Gastrocnemius medialis (tissue), 4 donors: ENCODE measurements around the gene SYPL1. TPM values are rescaled to one million over a fixed set of nuclear protein-coding genes. Genes with fewer than 3 reads are reported as not detected.
A peak's percentile ranks its signal among the peaks of the same experiment; 100 is the strongest.

ENCODE experiments used
- ATAC-seq, 2 donors: fragments of 150-250 bp; one replicate each; pipeline ENCODE4 v1.9.1; 2016
- DNase-seq, 2 donors: peaks; one replicate each; pipeline ENCODE4 v3.0.0-alpha.2; 2019
- H3K27ac ChIP-seq, 4 donors: fragments of 200-600 bp; sonication (generic); 1 replicate in 1 of 4; 2 replicates in 3 of 4; pipeline ENCODE4 v1.5.1; 2016 to 2018; ENCODE audit warnings: mild to moderate bottlenecking in 2 of 4, moderate library complexity in 1 of 4
- H3K27me3 ChIP-seq, 3 donors: fragments of 200-600 bp; sonication (generic) in 2 of 3; 1 replicate in 1 of 3; 2 replicates in 2 of 3; pipeline versions ENCODE4 v1.5.1 to v1.6.0; 2016 to 2019; ENCODE audit warnings: mild to moderate bottlenecking in 1 of 3, moderate library complexity in 1 of 3
- H3K36me3 ChIP-seq, 2 donors: fragments of 200-600 bp; sonication (generic) in 1 of 2; one replicate each; pipeline ENCODE4 v1.5.1; 2017 to 2018
- H3K4me1 ChIP-seq, 2 donors: fragments of 200-600 bp; sonication (generic) in 1 of 2; one replicate each; pipeline ENCODE4 v1.5.1; 2016 to 2017; ENCODE audit warnings: mild to moderate bottlenecking in 2 of 2
- H3K4me3 ChIP-seq, 4 donors: fragments of 200-600 bp; sonication (generic) in 3 of 4; 1 replicate in 1 of 4; 2 replicates in 3 of 4; pipeline ENCODE4 v1.5.1; 2016 to 2019; ENCODE audit warnings: mild to moderate bottlenecking in 2 of 4
- H3K9me3 ChIP-seq, 3 donors: fragments of 200-600 bp; sonication (generic) in 2 of 3; 1 replicate in 1 of 3; 2 replicates in 2 of 3; pipeline ENCODE4 v1.5.1; 2016 to 2019
- POLR2A ChIP-seq, 2 donors: fragments of 450-650 bp; IDR thresholded peaks; one replicate each; pipeline ENCODE4 v1.6.1; 2017; ENCODE audit warnings: antibody characterized with exemption in 2 of 2, mild to moderate bottlenecking in 2 of 2, moderate library complexity in 2 of 2
- in situ Hi-C, 4 donors: fragments of 200-750 bp; cut with MboI; loops; one replicate each; pipeline versions ENCODE4 v1.15.0 to v1.8.0; 2017; ENCODE audit warnings: low sequenced_read_pairs in 4 of 4
- intact Hi-C: fragments of 100-400 bp; cut with DNase I; formaldehyde crosslinking; loops from one replicate; pipeline ENCODE4 v1.15.1; 2023; ENCODE audit warnings: low total_unique reads
- total RNA-seq, 4 donors: library from RNA; depleted of rRNA; stranded (reverse); fragments of >200 nt; gene quantifications; one replicate each; pipeline versions ENCODE4 v1.1.0 to v1.2.3, GENCODE V29; 2016
- TF ChIP-seq, protein P1 (sequence below), 5 experiments: fragments of 450-650 bp in 3 of 5; fragments of 200-600 bp in 2 of 5; sonication (generic) in 2 of 5; IDR thresholded peaks in 4 of 5; conservative IDR thresholded peaks in 1 of 5; 1 replicate in 4 of 5; 2 replicates in 1 of 5; pipeline ENCODE4 v1.5.1; 2016 to 2019; ENCODE audit warnings: antibody characterized with exemption in 5 of 5, mild to moderate bottlenecking in 3 of 5, moderate library complexity in 3 of 5

SYPL1 gene
- total RNA-seq, 4 donors from 2014 or later: 81.5 to 90.9 (median 83.2) TPM

DNA sequence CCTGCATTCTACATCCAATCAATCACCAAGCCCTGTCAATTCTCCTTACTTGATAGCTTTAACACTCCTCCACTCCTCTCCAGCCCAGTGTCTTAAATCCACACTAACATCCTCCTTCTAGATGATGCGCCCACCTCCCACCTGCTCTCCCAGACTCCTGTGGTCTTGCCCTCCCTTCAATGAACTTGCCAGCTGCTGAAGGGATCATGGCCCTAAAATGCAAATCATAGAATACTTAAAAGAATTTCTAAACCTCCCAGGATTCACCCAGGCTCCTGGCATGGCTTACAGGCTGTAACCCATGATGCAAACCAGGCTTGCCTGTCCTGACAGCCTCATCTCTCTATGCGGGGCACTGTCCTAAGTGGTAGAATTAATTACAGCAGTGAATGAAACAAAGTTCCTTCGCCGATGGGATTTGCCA lies 43.6 kb downstream of the SYPL1 start:
- no peak overlapping the region for H3K4me3 ChIP-seq
- H3K36me3 ChIP-seq: no peaks in the 10 kb centered on the region
- H3K9me3 ChIP-seq: no peaks in the 10 kb centered on the region
- no peak for DNase-seq
- peak overlapping the region in 2 of 4 donors; percentile 15 for H3K27ac ChIP-seq
- TF ChIP-seq, protein P1, sequence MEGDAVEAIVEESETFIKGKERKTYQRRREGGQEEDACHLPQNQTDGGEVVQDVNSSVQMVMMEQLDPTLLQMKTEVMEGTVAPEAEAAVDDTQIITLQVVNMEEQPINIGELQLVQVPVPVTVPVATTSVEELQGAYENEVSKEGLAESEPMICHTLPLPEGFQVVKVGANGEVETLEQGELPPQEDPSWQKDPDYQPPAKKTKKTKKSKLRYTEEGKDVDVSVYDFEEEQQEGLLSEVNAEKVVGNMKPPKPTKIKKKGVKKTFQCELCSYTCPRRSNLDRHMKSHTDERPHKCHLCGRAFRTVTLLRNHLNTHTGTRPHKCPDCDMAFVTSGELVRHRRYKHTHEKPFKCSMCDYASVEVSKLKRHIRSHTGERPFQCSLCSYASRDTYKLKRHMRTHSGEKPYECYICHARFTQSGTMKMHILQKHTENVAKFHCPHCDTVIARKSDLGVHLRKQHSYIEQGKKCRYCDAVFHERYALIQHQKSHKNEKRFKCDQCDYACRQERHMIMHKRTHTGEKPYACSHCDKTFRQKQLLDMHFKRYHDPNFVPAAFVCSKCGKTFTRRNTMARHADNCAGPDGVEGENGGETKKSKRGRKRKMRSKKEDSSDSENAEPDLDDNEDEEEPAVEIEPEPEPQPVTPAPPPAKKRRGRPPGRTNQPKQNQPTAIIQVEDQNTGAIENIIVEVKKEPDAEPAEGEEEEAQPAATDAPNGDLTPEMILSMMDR (IDR thresholded peaks at IDR 0.05 in 4 of 5, conservative IDR thresholded peaks at IDR 0.05 in 1 of 5): no peak
- TF ChIP-seq POLR2A (IDR thresholded peaks at IDR 0.05): no peak
- ATAC-seq: no peak
- no peaks in the 10 kb centered on the region for H3K27me3 ChIP-seq
- intact Hi-C loops: loop anchor here (10.0 kb wide), 1 partner anchor 216 kb away; the partner anchor contains the start of gene NAMPT
- peaks cover 36 to 40% of the 10 kb centered on the region in 2 donors for H3K4me1 ChIP-seq
- in situ Hi-C loops: loop anchor here in 2 of 4 donors (25.0 kb wide), 2 partner anchors 219 to 394 kb away; partner anchors contain the start of gene NAMPT (in 1 of the 2)

DNA sequence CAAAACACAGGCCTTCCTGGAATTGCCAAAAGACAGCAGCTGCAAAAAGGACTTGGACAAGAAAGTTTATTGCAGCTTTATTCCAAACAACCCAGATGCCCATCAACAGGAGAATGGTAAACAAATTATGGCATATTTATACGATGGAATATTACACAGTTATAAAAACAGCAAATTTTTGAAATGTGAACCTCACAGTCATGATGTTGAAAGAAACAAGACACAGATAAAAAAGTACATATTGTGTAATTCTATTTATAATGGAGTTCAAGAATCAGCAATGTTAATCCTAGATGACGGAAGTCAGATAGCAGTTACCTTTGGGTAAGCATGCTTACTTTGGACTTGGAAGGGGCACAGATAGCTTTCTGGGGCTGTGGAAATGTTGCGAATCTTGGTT lies 44.4 kb downstream of the SYPL1 start:
- no peak for TF ChIP-seq POLR2A (IDR thresholded peaks at IDR 0.05)
- TF ChIP-seq, protein P1 (IDR thresholded peaks at IDR 0.05 in 4 of 5, conservative IDR thresholded peaks at IDR 0.05 in 1 of 5): no peak
- Histone ChIP-seq H3K9me3 (no peaks in the 10 kb centered on the region), H3K27me3 (no peaks in the 10 kb centered on the region), H3K36me3 (no peaks in the 10 kb centered on the region), H3K4me3 (no peak overlapping the region), H3K27ac (peak overlapping the region in 1 of 4 donors; percentile 26), H3K4me1 (peaks cover 30 to 40% of the 10 kb centered on the region in 2 donors)
- intact Hi-C loops (loop anchor here (10.0 kb wide), 1 partner anchor 217 kb away; the partner anchor contains the start of gene NAMPT), in situ Hi-C loops (loop anchor here in 2 of 4 donors (25.0 kb wide), 2 partner anchors 220 to 395 kb away; partner anchors contain the start of gene NAMPT (in 1 of the 2))
- no peak for DNase-seq
- ATAC-seq: no peak

DNA sequence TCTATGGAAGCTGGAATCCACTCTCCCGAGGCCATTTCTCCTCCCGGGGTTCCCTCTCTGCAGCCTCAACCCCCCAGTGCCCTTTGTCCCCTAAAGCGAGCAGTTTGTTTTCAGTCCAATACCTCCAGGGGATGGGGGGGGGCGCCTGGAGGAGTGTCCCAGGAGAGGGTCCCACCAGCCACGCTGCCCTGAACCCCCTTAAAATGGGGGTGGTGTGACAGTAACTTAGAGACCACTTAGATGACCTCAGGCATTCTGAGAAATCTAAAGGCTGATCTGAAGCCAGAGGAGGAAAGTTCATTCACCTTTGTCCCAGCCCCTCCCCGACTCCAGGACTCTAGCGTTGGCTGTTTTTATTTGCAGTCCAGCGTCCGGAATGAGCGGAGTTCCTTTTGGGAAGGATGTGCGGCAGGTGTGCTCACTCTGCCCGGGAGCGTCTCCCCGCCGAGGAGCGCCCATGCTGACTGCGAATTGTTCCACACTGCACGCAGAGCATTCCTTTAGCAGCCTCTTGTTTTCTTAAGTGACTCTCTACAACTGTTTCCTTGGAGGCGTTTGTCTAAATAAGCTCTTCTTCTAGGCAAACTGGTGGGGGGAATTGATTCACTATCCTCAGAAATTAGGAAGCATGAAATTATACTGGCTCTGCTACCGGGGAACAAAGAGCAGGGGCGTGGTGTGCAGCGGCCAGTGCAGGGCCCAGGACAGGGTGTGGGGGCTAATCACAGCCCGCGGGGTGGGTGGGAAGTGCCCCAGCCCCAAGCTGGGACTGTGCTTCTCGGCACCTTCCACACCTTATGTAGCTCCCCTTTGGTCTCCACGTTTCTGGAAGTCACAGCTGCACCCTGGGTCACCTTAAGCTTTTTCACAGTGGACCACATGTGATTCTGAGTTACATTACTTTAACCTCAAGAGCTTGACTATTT lies 46.3 kb downstream of the SYPL1 start:
- Histone ChIP-seq H3K4me1 (peaks cover 25 to 35% of the 10 kb centered on the region in 2 donors), H3K9me3 (no peaks in the 10 kb centered on the region), H3K27me3 (no peaks in the 10 kb centered on the region), H3K36me3 (no peaks in the 10 kb centered on the region), H3K4me3 (peak overlapping the region; percentile 35 to 55 (median 48)), H3K27ac (peak overlapping the region; percentile 81 to 92 (median 86))
- DNase-seq: no peak
- intact Hi-C loops (loop anchor here (1.0 to 10.0 kb wide), 3 partner anchors 45 to 219 kb away; partner anchors contain the start of gene NAMPT), in situ Hi-C loops (loop anchor here in 2 of 4 donors (25.0 kb wide), 2 partner anchors 221 to 396 kb away; partner anchors contain the start of gene NAMPT (in 1 of the 2))
- ATAC-seq: peak; percentile 3 to 24
- TF ChIP-seq, protein P1 (IDR thresholded peaks at IDR 0.05 in 4 of 5, conservative IDR thresholded peaks at IDR 0.05 in 1 of 5): no peak
- no peak for TF ChIP-seq POLR2A (IDR thresholded peaks at IDR 0.05)

DNA sequence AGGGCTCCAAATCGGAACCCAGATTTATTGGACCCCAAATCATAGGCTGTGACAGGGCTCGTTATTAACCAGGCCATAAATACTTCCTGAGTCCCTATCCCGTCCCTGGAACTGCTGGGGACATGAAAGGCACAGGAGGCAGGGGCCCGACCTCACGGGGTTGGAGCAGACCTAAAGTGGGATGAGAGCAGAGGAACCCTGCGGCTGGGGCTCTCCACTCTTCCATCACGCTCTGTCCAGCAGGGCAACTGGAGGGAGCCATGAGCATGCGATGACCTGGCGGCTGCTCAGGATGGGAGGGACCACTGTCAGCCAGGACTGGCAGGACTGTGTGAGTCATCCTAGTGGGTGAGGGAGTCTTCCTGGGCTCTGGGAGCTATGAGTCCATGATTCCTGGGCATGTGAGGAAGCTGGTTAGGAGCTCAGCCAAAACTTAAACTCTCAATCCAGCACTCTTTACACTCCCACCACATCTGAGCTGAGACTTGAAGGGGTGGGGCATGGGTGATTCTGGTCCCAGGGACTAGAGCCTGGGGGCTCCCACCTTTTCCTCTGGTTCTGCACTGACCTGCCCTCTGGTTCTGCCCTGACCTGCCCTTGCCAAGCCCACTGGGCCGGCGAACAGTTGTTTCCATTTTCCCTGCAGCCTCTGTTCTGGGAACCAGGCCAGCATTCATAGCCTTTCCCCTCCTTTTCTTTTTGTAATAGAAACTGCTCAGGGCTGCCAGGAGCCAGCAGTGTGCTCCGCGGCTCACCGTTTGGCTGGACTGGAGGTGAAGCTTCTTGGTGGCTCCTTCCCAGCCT lies 47.1 kb downstream of the SYPL1 start:
- H3K36me3 ChIP-seq: no peaks in the 10 kb centered on the region
- no peaks in the 10 kb centered on the region for H3K9me3 ChIP-seq
- intact Hi-C loops: loop anchor here (1.0 to 10.0 kb wide), 3 partner anchors 46 to 220 kb away; partner anchors contain the start of gene NAMPT
- peak overlapping the region; percentile 35 to 55 (median 48) for H3K4me3 ChIP-seq
- H3K4me1 ChIP-seq: peaks cover 22 to 35% of the 10 kb centered on the region in 2 donors
- H3K27ac ChIP-seq: peak overlapping the region; percentile 81 to 92 (median 86)
- no peaks in the 10 kb centered on the region for H3K27me3 ChIP-seq
- ATAC-seq (peak; percentile 94 to 96), DNase-seq (peak; percentile 94 to 95)
- TF ChIP-seq, protein P1 (IDR thresholded peaks at IDR 0.05 in 4 of 5, conservative IDR thresholded peaks at IDR 0.05 in 1 of 5): peak in 1 of 5 experiments; percentile 20
- no peak for TF ChIP-seq POLR2A (IDR thresholded peaks at IDR 0.05)
- in situ Hi-C loops: loop anchor here in 2 of 4 donors (25.0 kb wide), 2 partner anchors 222 to 397 kb away; partner anchors contain the start of gene NAMPT (in 1 of the 2)
